COLO668 (cell line): ENCODE data around the gene TUBG2.

Experiments
- DNase-seq: peaks from one replicate; lab custom pipeline; 2025; ENCODE audit not compliant: unreplicated experiment; lab: John Stamatoyannopoulos, UW

TUBG2 gene

DNA sequence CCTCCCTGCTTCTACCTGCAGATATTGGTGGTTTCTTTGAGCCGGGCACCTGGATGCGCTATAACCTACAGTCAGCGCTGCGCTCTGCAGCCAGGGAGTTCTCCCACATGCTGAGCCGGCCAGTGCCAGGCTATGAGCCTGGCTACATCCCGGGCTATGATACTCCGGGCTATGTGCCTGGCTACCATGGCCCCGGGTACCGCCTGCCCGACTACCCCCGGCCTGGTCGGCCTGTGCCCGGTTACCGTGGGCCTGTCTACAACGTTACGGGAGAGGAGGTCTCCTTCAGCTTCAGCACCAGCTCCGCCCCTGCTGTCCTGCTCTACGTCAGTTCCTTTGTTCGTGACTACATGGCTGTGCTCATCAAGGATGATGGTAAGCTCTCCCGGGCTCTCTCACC lies 36.4 kb downstream of the TUBG2 start:
- no peak for DNase-seq

DNA sequence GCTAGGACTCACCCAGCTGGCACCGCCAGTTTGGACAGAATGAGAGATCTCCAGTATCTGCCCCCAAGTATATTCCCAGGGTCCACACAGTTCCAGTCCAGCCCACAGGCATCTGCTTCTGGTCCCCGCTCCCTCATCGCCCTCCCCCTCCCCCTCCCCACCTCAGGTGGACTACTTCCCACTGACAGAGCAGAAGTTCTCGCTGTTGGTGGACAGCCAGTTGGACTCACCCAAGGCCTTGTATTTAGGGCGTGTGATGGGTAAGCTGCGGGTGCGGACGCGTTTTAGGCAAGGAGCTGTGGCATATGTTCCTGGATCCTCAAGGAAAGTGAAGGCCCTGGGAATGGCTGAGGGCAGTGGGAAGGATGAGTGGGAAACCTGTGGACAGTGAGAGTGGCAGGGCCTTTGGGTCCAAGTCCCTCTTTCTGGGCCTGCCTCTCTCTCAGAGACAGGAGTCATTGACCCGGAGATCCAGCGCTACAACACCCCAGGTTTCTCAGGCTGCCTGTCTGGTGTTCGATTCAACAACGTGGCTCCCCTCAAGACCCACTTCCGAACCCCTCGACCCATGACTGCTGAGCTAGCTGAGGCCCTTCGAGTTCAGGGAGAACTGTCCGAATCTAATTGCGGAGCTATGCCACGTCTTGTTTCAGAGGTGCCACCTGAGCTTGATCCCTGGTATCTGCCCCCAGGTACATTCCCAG lies 38.2 kb downstream of the TUBG2 start:
- no peak for DNase-seq

DNA sequence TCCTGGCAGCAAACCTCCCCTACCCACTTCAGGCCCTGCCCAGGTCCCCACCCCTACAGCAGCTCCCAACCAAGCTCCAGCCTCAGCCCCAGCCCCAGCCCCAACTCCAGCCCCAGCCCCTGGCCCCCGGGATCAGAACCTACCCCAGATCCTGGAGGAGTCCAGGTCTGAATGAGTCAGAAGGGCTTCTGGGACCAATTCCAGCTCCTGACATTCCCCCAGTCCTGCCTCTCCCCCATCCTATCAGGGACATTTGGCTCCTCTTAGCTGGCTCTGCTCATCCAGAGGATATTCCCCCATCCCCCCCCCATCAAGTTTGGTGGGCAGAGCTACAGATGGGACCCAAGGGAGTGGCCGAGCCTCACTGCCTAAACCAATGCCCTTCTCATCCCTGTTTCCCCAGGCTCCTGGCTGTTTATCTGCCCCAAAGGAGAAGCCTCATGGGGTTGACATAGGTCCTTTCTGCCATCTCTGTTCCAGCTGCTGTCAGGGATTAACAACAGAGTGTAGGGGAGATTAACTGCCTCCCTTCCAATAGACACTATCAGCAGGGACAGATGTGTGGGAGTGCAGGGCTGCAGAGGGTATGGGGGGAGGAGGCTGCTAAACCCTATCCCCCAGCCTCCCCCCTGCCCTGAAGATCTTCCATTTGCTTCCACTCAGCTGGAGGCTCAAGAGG lies 39.8 kb downstream of the TUBG2 start:
- DNase-seq, result no peak

DNA sequence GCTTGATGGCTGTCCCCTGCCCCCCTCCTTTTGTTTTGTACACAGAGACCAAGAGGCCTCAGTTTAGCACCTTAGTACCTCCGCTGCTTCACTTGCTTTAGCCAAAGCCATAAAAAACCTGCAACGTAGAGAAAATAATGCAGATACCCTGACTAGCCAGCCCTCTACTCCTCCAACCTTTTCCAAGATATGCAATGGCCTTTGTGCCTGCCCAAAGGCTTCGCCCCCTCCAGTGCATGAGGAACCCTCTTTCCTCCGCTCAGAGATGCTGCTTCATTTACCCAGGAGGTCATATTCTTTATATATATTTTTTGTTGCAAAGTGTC lies 40.3 kb downstream of the TUBG2 start:
- no peak for DNase-seq

DNA sequence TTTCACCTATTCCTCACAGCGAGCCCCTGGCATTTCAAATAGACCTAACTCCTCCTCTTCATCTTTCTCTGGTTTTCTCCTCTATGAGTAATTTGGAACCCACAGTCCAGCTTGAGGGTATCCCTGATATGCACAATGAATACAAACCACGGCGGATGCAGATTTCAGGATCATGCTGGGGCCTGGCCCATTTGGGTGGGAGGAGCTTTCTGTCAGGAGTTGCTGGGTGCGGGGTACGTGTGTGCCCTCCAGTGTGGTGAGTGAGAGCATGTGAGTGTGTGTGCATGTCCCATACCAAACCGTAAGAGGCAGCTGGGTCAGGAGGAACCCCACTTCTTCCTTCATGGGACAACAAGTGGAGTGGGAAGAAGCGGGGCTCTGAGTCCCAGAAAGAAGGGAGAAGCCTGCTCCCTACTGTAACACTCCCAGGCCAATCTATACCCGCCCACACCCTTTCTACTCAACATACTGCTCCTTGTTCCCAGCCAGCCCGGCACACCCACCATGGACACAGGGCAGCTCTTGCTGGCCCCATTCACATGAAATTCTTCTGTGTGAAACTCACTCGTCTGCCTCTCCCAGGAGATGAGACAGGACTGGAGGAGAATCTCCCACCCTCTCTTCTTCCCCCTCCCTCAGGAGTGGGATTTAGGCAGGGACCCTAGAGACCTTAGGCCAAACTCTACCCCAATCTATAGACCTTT lies 41.7 kb downstream of the TUBG2 start:
- DNase-seq, result no peak

DNA sequence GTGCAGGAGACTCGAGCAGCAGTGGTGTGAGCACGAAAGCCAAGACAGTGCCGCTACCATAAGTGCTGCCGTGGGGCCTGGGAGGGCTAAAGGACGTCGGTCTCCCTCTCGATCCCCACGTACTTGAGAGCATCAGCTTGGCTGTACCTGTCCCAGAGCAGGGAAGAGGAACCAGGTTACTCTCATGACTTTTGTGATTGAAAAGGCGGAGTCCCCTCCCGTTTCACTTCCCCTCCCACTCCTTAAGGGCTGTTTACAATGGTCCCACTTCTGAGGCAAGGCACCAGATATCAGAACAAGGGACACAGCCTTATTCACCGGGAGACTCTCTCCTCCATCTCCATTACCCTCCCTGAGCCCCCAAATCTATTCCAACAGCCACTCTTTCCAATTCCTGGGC lies 43.4 kb downstream of the TUBG2 start:
- DNase-seq, result no peak

DNA sequence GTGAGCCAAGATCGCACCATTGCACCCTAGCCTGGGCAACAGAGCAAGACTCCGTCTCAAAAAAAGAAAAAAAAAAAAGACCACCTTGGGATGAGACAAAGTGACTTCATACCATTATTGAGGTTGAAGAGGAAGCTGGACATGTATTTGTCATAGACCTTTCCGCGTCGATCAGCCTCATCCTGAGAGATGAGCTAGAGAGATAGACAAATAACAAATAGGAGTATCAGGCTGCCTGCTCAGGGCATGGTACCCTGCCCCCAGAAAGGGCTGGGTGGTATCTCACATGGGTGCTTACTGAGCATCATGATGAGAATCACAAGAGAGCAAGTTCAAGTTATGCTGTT lies 45.4 kb downstream of the TUBG2 start:
- DNase-seq, result no peak

DNA sequence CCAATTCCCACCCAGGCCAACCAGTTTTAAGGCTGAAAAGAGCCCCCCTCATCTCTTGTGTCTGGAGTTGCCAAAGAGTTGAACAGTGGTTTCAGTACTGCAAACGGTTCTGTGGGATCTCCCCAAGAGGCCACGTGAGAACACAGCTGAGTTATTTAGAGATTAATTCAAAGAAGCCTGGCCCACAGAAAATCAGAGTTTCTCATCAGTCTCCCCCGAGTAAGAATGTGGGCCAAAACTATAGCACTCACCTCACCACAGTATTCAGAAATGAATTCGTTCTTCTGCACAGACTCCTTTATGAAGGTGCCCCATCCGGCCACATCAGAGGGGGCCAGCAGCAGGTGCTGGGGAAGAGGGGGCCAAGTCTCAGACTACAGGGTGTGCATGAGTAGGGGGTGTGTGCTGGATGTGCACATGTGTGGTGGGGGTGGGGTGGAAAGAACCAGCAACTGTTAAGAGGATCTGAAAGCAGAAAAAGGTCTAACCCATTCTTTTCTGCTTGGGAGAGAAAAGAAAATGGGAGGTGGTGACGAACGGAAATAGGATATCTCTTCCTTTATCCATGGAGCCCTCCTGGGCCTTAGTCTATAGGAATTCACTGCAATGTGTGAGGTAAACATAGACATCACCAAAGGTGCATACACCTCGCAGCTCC lies 45.9 kb downstream of the TUBG2 start:
- DNase-seq, result no peak

DNA sequence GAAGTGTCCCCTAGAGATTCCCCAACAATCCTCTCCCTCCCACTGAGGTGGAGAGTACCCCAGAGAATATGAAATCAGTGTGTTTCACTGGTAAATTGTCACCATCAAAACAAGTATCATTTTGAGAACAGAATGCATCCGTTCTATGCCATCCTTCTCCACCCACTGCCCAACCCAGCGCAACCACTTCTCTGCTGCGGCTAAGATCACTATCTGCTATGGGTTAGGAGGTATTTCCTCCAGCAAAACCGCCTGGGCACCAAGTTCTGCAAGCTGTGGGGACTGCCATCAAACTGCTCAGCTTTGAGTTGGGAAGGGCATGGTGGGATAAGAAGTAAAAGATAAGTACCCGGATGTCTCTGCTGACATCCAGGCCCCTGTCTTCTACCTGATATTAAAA lies 47.6 kb downstream of the TUBG2 start:
- no peak for DNase-seq

DNA sequence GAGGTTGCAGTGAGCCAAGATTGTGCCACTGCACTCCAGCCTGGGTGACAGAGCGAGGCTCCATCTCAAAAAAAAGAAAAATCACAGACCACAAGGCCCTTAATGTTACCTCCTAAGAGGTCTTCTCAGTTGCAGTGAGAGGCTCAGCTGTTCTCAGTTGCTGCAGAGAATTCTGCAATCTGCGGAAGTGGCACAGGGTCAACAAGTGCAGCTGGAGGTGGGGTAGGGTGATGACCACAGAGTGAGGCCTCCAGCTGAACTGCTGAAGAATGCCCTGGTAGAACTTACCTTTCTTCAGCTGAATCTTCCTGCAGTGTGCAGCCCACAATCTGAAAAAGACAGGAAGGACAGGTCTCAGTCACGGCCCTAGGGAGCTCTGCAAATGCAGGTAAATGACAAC lies 49.5 kb downstream of the TUBG2 start:
- no peak for DNase-seq

DNA sequence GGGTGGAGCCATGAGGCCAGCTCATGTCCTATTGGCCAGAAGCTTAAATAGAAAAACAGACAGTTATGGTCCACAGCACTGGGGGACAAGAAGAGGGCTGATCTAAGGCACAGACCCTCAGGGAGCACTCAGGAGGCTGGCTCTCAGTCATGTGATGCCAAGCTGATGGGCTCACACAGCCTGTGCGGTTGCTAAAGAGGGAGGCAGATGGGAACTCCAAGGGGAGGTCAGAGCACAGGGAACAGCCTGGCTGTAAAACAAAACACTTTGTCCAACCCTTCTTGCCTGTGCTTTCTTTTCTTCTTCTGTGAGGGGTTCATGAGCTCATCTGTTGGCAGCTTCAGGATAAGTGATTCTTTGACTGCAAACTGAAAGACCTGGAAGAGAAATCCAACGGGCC lies 50.5 kb downstream of the TUBG2 start:
- DNase-seq, result no peak
